Small intestine (tissue), 7 donors: ENCODE measurements around the gene CST3. TPM values are rescaled to one million over a fixed set of nuclear protein-coding genes. Genes with fewer than 3 reads are reported as not detected.

Source experiments
- DNase-seq, 2 donors: peaks; one replicate each; pipeline versions ENCODE4 v3.0.0 to v3.0.0-alpha.2; 2013
- FAIRE-seq: peaks from 2 replicates; lab custom pipeline; 2012; peaks lifted over from hg19 to GRCh38; lab: Jason Lieb, UNC
- H3K27ac ChIP-seq, 3 donors: one replicate each; pipeline ENCODE4 v1.5.1; 2013; ENCODE audit warnings: low read length in 2 of 3, mild to moderate bottlenecking in 2 of 3, control low read depth in 1 of 3, inconsistent platforms in 1 of 3, low read depth in 1 of 3, moderate library complexity in 1 of 3
- H3K27me3 ChIP-seq, 3 donors: one replicate each; pipeline ENCODE4 v1.6.1; 2013; ENCODE audit warnings: low read length in 3 of 3, inconsistent platforms in 1 of 3; ENCODE audit not compliant: control insufficient read depth in 3 of 3, insufficient read depth in 3 of 3
- H3K36me3 ChIP-seq, 3 donors: one replicate each; pipeline ENCODE4 v1.6.1; 2013; ENCODE audit warnings: low read length in 3 of 3, inconsistent platforms in 1 of 3, low read depth in 1 of 3, mild to moderate bottlenecking in 1 of 3, moderate library complexity in 1 of 3; ENCODE audit not compliant: control insufficient read depth in 3 of 3, insufficient read depth in 2 of 3
- H3K4me1 ChIP-seq, 3 donors: one replicate each; pipeline ENCODE4 v1.6.1; 2013; ENCODE audit warnings: low read length in 2 of 3, inconsistent platforms in 1 of 3, low read depth in 1 of 3, mild to moderate bottlenecking in 1 of 3, moderate library complexity in 1 of 3; ENCODE audit not compliant: control insufficient read depth in 3 of 3, insufficient read depth in 2 of 3
- H3K4me3 ChIP-seq, 3 donors: one replicate each; pipeline ENCODE4 v1.5.1; 2013; ENCODE audit warnings: low read length in 3 of 3, control low read depth in 1 of 3, inconsistent platforms in 1 of 3, low read depth in 1 of 3, mild to moderate bottlenecking in 1 of 3, moderate library complexity in 1 of 3
- H3K9me3 ChIP-seq, 2 donors: one replicate each; pipeline ENCODE4 v1.6.1; 2013; ENCODE audit warnings: low read depth in 1 of 2, low read length in 1 of 2; ENCODE audit not compliant: control insufficient read depth in 2 of 2, insufficient read depth in 1 of 2
- WGBS, 3 donors: extraction: QIAGEN DNeasy Blood & Tissue Kit; methylation state at CpG; one replicate each; pipeline ENCODE4 v1.1.7; 2013; 5-methylcytosine and 5-hydroxymethylcytosine counted together
- polyA plus RNA-seq, 4 donors: library from polyadenylated mRNA; stranded (reverse) in 3 of 4; unstranded in 1 of 4; fragments of 200-250 nt in 3 of 4; fragments of 120-200 nt in 1 of 4; gene quantifications; one replicate each; pipeline versions ENCODE4 v1.2.1 to v1.2.3, GENCODE V29; 2013
- donor health status: healthy with polysubstance abuse.
- donor health status: control.
- donor health status: control.
- donor health status: Bipolar disorder and iron deficiency.
- donor health status: healthy.

The CST3 gene
- polyA plus RNA-seq, 4 donors, result 443 to 907 (median 470) TPM

DNA sequence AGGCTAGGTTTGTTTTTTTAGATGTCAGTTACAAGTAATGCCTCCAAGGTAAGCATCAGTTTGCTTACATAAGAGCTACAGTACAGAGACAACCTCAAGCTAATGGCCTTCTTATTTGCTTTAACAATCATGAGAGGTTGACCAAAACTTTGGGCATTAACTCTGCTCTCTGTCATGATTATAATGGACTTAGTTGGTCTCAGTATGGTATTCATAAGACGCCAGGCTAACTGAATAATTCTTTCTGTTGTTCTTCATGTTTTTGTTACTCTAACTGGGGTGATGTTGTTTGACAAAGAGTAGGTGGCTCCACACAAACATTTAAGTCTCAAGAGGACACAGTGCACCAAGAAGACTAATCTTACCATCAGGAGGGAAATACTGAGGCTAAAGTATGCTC, 41.8 kb downstream of the CST3 start:
- H3K4me1 ChIP-seq, result no peaks in the 10 kb centered on the region
- FAIRE-seq (no peak), DNase-seq (no peak)
- H3K4me3 ChIP-seq, result no peak overlapping the region
- H3K36me3 ChIP-seq, result no peaks in the 10 kb centered on the region
- 75 to 88% (median 81%) methylated on average over 1 of the region's 1 CpG for WGBS, 3 donors
- no peaks in the 10 kb centered on the region for H3K27me3 ChIP-seq
- no peak overlapping the region for H3K27ac ChIP-seq
- no peaks in the 10 kb centered on the region for H3K9me3 ChIP-seq

DNA sequence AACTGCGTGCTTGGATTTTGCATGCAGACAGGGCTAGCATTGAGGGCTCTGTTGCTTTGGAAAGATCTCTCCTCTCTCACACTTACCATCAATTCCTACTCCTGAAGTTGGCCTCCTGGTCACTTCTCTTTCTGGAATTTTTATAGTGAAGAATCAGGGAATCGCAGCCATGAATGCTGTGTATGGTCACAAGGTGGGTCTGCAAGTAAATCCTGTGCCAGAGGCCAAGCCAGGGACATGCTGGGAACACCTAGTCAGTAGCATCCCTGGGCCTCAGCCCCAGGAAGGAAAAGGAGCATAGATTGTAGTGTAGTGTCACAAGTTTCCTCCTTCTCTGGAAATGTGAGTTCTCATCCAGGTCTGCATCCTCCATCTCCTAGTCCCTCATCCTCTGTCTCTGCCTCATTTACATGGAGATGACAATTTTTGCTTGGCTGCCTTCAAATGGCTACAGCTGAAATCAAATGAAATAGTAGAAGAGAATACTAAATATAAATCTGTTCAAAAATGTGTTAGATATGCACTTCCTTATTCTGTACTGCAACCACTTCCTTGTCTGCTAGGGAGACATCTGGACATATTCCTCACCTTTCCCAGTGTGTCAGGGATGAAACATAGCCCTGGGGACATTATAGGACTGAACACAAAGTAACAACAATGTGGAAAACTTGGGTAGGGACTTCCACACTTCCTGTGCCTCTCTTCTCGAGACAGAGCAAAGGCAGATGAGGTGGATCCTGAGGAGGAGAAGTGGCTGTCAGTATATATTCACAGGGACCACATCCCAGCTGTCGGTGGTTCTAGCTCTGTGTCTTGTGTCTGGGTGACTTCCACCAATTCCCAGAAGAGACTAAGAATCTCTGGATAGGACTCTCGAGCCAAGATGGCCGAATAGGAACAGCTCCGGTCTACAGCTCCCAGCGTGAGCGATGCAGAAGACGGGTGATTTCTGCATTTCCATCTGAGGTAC, 49.0 kb downstream of the CST3 start:
- Histone ChIP-seq H3K27ac (no peak overlapping the region), H3K9me3 (no peaks in the 10 kb centered on the region), H3K36me3 (no peaks in the 10 kb centered on the region), H3K27me3 (no peaks in the 10 kb centered on the region), H3K4me1 (peaks cover 0 to 25% (median 0%) of the 10 kb centered on the region in 3 donors), H3K4me3 (no peak overlapping the region)
- WGBS, 3 donors, result 73 to 87% (median 86%) methylated on average over 7 to 10 of the region's 10 CpGs
- FAIRE-seq (no peak), DNase-seq (no peak)

DNA sequence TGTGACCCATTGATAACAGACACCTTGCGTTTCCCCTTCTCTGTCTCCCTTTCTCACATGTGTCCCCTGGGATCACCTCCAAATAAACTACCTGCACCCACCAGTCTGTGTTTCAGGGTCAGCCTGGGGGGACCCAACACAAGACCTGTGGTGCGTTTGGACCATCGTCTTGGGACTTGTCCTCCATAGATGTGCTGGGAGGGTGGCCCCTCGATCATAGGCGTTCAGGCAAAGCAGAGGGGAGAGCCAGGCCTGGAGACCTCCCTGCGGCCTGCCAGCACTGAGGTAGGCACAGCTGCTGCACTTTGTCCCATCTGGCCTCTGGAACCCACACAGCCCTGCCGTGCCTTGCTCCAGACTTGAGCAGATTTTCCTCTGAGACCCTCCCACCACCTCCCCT, 50.1 kb downstream of the CST3 start:
- H3K9me3 ChIP-seq, result no peaks in the 10 kb centered on the region
- H3K36me3 ChIP-seq, result no peaks in the 10 kb centered on the region
- H3K27me3 ChIP-seq, result no peaks in the 10 kb centered on the region
- peaks cover 0 to 25% (median 0%) of the 10 kb centered on the region in 3 donors for H3K4me1 ChIP-seq
- DNase-seq (no peak), FAIRE-seq (no peak)
- no peak overlapping the region for H3K27ac ChIP-seq
- H3K4me3 ChIP-seq, result no peak overlapping the region
- 75 to 86% (median 85%) methylated on average over 7 of the region's 7 CpGs for WGBS, 3 donors

DNA sequence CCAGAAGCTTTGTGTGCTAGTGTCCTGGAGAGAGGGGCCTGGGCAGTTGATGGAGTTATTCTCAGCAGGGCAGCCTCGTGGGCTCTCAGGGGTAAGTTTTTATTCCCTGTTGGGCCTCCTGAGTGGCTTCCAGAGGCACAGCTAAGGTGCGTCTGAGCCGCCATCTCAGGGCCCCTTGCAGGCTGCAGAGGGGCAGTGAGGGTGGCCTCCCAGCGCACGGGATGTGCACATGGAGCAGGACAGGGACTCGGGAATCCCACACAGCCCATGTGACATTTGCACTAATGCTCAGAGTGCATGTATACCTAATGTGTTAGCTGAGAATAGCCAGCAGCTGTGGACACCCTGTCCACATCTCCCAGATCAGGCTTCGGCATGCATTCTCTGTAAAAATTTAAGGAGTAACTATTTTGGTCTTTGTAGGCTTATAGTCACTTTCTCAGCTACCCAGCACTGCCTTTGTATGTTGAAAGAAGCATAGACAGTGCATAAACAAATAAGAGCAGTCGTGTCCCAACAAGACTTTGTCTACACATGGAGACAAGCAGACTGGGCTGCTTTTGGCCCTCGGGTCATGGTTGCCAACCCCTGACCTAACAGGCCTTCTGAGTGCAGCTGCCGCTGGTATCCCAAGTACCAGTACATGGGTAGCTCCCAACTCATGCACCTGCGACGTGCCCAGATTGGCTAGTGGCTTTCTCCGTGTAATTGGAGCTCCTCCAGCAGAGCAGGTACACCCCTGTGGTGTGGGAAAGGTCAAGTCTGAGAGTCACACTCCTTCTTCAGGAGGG, 50.8 kb downstream of the CST3 start:
- no peak overlapping the region for H3K4me3 ChIP-seq
- no peaks in the 10 kb centered on the region for H3K27me3 ChIP-seq
- H3K27ac ChIP-seq, result peak overlapping the region in 1 of 3 donors; percentile 45
- WGBS, 3 donors, result 73 to 78% (median 77%) methylated on average over 13 of the region's 13 CpGs
- H3K4me1 ChIP-seq, result peaks cover 0 to 25% (median 0%) of the 10 kb centered on the region in 3 donors
- H3K9me3 ChIP-seq, result no peaks in the 10 kb centered on the region
- no peak for FAIRE-seq
- DNase-seq, result no peak
- H3K36me3 ChIP-seq, result no peaks in the 10 kb centered on the region

DNA sequence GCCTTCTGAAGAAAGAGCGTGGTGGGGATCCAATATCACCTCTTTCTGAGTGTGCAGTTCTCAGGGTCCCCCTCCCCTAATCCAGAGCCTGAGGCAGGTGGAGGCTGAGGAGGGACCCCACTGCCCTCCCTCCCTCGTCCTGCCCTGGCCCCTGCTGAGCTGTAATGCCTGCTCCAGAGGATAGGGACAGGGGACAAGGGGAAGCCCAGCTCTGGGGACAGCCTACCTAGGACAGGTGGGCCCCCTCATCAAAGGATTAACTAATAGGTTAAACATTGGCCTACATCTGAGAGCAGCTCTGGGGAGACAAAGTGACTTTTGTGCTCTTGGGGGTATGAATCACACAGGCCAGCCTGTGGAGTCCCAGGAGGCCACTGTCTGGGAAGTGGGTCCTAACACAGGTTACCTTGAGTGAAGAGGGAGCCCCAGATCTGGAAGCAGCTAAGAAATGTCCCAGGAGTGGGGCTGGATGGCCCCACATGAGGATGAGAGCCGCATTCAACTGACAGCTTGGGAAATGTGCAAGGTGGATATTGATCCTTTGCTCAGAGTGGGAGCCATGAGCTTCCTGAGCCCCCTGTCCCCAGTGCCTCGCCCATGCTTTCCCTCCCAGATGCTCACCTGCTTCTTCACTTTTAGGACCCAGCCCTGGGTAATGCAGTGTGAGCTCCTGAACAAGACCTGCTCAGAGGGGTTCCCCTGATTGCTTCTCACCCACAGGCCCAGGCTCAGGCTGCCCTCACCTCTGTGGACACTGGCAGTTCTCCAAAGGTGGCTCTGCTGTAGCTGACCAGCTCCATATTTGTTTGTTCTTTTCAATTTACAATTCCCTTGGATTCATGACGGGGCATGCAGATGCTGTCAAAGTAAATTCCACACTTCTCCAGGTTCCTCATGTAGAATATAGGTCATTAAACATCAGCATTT, 51.7 kb downstream of the CST3 start:
- H3K27ac ChIP-seq, result peak overlapping the region in 1 of 3 donors; percentile 45
- H3K4me1 ChIP-seq, result peaks cover 0 to 25% (median 0%) of the 10 kb centered on the region in 3 donors
- H3K36me3 ChIP-seq, result no peaks in the 10 kb centered on the region
- no peak overlapping the region for H3K4me3 ChIP-seq
- no peaks in the 10 kb centered on the region for H3K9me3 ChIP-seq
- H3K27me3 ChIP-seq, result no peaks in the 10 kb centered on the region
- WGBS, 3 donors, result 52 to 73% (median 57%) methylated on average over 5 of the region's 5 CpGs
- DNase-seq, result peak in 1 of 2 donors; percentile 66
- no peak for FAIRE-seq

DNA sequence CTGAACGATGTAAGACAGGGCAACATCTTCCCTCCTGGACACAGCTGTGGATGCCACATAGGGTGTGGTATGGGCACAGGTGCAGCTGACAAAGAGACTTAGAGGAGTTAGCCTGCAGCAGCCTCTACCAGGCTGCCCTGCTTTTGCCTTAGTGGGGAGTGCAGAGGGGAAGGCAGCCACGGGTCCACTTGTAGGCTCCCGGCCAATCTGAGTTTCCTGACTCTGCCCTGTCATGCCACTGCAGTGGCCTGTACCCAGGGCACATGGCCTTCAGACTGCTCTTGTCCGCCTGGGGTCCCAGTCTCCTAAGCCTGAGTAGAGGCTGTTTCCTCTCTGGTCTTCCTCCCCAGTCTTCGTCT, 52.3 kb downstream of the CST3 start:
- FAIRE-seq (no peak), DNase-seq (peak in 1 of 2 donors; percentile 26)
- Histone ChIP-seq H3K27me3 (no peaks in the 10 kb centered on the region), H3K36me3 (no peaks in the 10 kb centered on the region), H3K27ac (peak overlapping the region in 1 of 3 donors; percentile 33), H3K4me1 (peaks cover 0 to 25% (median 0%) of the 10 kb centered on the region in 3 donors), H3K9me3 (no peaks in the 10 kb centered on the region), H3K4me3 (no peak overlapping the region)
- WGBS, 3 donors, result 49 to 65% (median 56%) methylated on average over 5 of the region's 5 CpGs

DNA sequence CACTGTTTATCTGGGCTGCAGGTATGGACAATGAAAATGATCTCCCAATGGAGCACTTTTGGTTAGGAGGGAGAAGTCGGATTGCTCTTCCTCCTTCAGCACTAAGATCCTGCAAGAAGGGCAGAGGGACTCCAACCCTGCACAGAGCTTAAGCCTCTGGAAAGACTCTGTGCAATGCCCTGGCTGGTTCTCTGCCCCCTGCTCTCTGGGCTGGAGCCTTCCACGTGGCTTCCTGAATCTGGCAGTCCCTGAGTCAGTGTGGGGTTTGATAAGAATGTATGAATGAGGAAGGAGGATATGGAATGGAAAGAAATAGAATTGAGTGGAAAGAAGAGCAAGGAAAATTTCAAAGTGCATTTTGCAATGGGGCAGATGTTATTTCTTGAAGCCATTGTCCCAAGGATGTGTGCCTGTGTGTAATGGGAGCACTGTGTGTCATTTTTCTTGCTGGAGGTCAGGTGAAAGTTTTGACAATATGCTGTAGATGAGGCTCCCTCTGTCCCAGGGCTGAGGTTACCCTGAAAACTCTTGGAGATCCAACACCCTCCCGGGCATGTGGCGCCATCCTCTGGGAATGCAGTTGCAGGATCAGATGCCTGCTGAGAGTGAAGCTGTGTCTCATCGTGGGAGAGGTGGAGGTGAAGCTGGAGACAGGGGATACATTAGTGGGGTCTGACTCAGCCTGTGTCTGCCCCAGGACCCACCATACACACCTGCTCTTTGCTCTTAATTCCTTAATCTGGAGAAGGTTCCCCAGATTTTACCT, 53.1 kb downstream of the CST3 start:
- no peaks in the 10 kb centered on the region for H3K9me3 ChIP-seq
- no peak for FAIRE-seq

More for the DNA sequence above, 53.1 kb downstream of the CST3 start:
- H3K36me3 ChIP-seq, result no peaks in the 10 kb centered on the region
- H3K27me3 ChIP-seq, result no peaks in the 10 kb centered on the region
- H3K27ac ChIP-seq, result no peak overlapping the region
- no peak overlapping the region for H3K4me3 ChIP-seq
- H3K4me1 ChIP-seq, result peaks cover 0 to 25% (median 0%) of the 10 kb centered on the region in 3 donors
- 58 to 65% (median 59%) methylated on average over 5 of the region's 5 CpGs for WGBS, 3 donors
- DNase-seq, result no peak
